Femur (tissue), 1 donor: Measurements from ENCODE around the gene DOP1B.

ENCODE experiments used
- DNase-seq: peaks from one replicate; pipeline ENCODE4 v3.0.0-alpha.2; 2017

DOP1B gene

DNA sequence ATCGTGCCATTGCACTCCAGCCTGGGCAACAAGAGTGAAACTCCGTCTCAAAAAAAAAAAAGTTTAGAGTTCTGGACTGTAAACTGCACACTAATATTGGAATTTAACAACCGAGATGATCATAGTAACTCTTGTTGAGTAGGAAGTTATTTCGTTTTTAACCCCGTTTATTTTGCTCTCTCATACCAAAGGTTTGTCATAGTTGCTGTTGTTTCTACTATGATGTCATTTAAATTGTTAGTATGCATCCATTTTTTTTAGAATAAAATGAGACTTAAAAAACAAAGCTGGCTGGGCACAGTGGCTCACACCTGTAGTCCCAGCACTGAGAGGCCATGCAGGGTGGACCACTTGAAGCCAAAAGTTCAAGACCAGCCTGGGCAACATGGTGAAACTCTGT lies 49.3 kb downstream of the DOP1B start:
- no peak for DNase-seq
